Fibroblast of lung (primary cell): Measurements from ENCODE around the gene P2RY4. TPM values are rescaled to one million over a fixed set of nuclear protein-coding genes. Genes with fewer than 3 reads are reported as not detected.

Experiments used
- DNase-seq, 2 donors: peaks; one replicate each; pipeline versions ENCODE4 v3.0.0 to v3.0.0-alpha.2; 2010; ENCODE audit warnings: low read depth in 2 of 2
- H2AFZ ChIP-seq: 2 replicates; pipeline ENCODE4 v1.5.1; 2012; ENCODE audit warnings: low read length, control low read depth, inconsistent platforms
- H3K27ac ChIP-seq: 2 replicates; pipeline ENCODE4 v1.5.1; 2011; ENCODE audit warnings: low read length, control low read depth; ENCODE audit not compliant: insufficient read depth
- H3K27me3 ChIP-seq: 2 replicates; pipeline ENCODE4 v1.5.1; 2011; ENCODE audit warnings: mild to moderate bottlenecking, low read length; ENCODE audit not compliant: control insufficient read depth, insufficient read depth
- H3K36me3 ChIP-seq: 2 replicates; pipeline ENCODE4 v1.5.1; 2011; ENCODE audit warnings: low read length; ENCODE audit not compliant: control insufficient read depth, insufficient read depth
- H3K4me1 ChIP-seq: 2 replicates; pipeline ENCODE4 v1.5.1; 2011; ENCODE audit warnings: low read length; ENCODE audit not compliant: control insufficient read depth, insufficient read depth; ENCODE audit errors: extremely low read depth
- H3K4me2 ChIP-seq: 2 replicates; pipeline ENCODE4 v1.5.1; 2011; ENCODE audit warnings: low read length, control low read depth; ENCODE audit not compliant: insufficient read depth; ENCODE audit errors: extremely low read depth
- H3K4me3 ChIP-seq, 4 experiments: fragments of 200-600 bp in 1 of 4; sonication (generic) in 1 of 4; replicated peaks in 1 of 4; 2 replicates each; pipeline ENCODE4 v1.5.1; 2011 to 2016; ENCODE audit warnings: low read length in 4 of 4, low read depth in 3 of 4, mild to moderate bottlenecking in 3 of 4, control low read depth in 2 of 4, inconsistent platforms in 1 of 4, mixed read lengths in 1 of 4; ENCODE audit not compliant: insufficient read depth in 1 of 4; ENCODE audit errors: control extremely low read depth in 1 of 4
- H3K79me2 ChIP-seq: 2 replicates; pipeline ENCODE4 v1.5.1; 2012; ENCODE audit warnings: mild to moderate bottlenecking, low read length, inconsistent platforms; ENCODE audit not compliant: control insufficient read depth, insufficient read depth
- H3K9ac ChIP-seq: 2 replicates; pipeline ENCODE4 v1.5.1; 2011; ENCODE audit warnings: mild to moderate bottlenecking, low read length, control low read depth; ENCODE audit not compliant: insufficient read depth
- H3K9me3 ChIP-seq: 2 replicates; pipeline ENCODE4 v1.5.1; 2012; ENCODE audit warnings: low read depth, low read length; ENCODE audit not compliant: control insufficient read depth, insufficient read depth
- H4K20me1 ChIP-seq: 2 replicates; pipeline ENCODE4 v1.5.1; 2011; ENCODE audit warnings: low read length; ENCODE audit not compliant: control insufficient read depth, insufficient read depth; ENCODE audit errors: extremely low read depth
- CTCF ChIP-seq, 2 donors: IDR thresholded peaks in 1 of 2; conservative IDR thresholded peaks in 1 of 2; 1 replicate in 1 of 2; 2 replicates in 1 of 2; pipeline ENCODE4 v1.5.1; 2011 to 2012; ENCODE audit warnings: low read length in 2 of 2, control low read depth in 1 of 2, inconsistent platforms in 1 of 2, low read depth in 1 of 2, mild to moderate bottlenecking in 1 of 2
- EZH2 ChIP-seq: IDR thresholded peaks from 2 replicates; pipeline ENCODE4 v1.5.1; 2012; ENCODE audit warnings: low read length, control low read depth, mild to moderate bottlenecking; ENCODE audit errors: missing control alignments
- polyA plus RNA-seq, 2 donors: library from polyadenylated mRNA; depleted of rRNA in 1 of 2; stranded (reverse) in 1 of 2; unstranded in 1 of 2; fragments of >200 nt; gene quantifications; 2 replicates each; pipeline ENCODE4 v1.2.1, GENCODE V29; 2011 to 2012; ENCODE audit warnings: missing spikeins in 1 of 2
- total RNA-seq: library from RNA; depleted of rRNA; stranded (reverse); fragments of >200 nt; gene quantifications from 2 replicates; pipeline ENCODE4 v1.2.1, GENCODE V29; 2014

P2RY4 gene
- total and polyA plus RNA-seq, 2 donors (not counting 1 experiment from before 2014, with no cell fraction given), result under 0.01 to 0.05 TPM

DNA sequence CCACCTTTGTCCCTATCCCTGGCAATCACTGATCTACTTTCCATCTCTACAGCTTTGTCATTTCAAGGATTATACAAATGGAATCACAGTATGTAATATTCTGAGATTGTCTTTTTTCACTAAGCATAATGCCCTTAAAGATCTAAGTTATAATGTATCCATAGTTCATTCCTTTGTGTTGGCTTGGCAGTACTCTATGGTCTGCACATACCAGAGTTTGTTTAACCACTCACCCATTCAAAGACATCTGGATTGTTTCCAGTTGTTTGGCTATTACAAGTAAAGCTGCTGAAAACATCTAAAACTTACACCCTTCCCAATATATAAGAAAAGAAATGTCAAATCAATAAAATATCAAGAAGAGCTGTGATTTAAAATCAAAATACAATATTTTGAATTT lies 51.5 kb downstream of the P2RY4 start:
- no peaks in the 10 kb centered on the region for H3K4me1 ChIP-seq
- no peak overlapping the region for H3K4me2 ChIP-seq
- DNase-seq, result peak in 1 of 2 donors; percentile 38
- TF ChIP-seq EZH2, result no peak
- no peak for TF ChIP-seq CTCF (conservative IDR thresholded peaks at IDR 0.05 in 1 of 2, IDR thresholded peaks at IDR 0.05 in 1 of 2; ENCODE audit: low read depth in 1 of 2, low read length in 2 of 2)
- no peak overlapping the region for H3K4me3 ChIP-seq
- no peaks in the 10 kb centered on the region for H3K79me2 ChIP-seq
- H3K36me3 ChIP-seq, result no peaks in the 10 kb centered on the region
- H4K20me1 ChIP-seq, result no peaks in the 10 kb centered on the region
- no peak overlapping the region for H3K27ac ChIP-seq
- no peaks in the 10 kb centered on the region for H3K27me3 ChIP-seq
- no peaks in the 10 kb centered on the region for H3K9me3 ChIP-seq
- H3K9ac ChIP-seq, result no peak overlapping the region
- no peak overlapping the region for H2AFZ ChIP-seq

Other genes with a start within 250 kb of the P2RY4 start
- gene AWAT2, start 210.3 kb downstream of the P2RY4 start, total RNA-seq, result not detected in 2 replicates
- 0.07 TPM in 1 of 2 replicates, not detected in the other for gene AWAT2, start 210.3 kb downstream of the P2RY4 start, polyA plus RNA-seq
- not detected in 2 replicates for gene OTUD6A, start 197.7 kb downstream of the P2RY4 start, total RNA-seq
- not detected in 2 replicates for gene OTUD6A, start 197.7 kb downstream of the P2RY4 start, polyA plus RNA-seq
- gene IGBP1, start 126.8 kb downstream of the P2RY4 start, total RNA-seq, result 81.1 and 154 TPM in 2 replicates
- 60.7 and 67.2 TPM in 2 replicates for gene IGBP1, start 126.8 kb downstream of the P2RY4 start, polyA plus RNA-seq
- not detected in 2 replicates for gene DGAT2L6, start 82.7 kb downstream of the P2RY4 start, total RNA-seq
- not detected in 2 replicates for gene DGAT2L6, start 82.7 kb downstream of the P2RY4 start, polyA plus RNA-seq
- not detected in 2 replicates for gene AWAT1, start 25.5 kb downstream of the P2RY4 start, total RNA-seq
- gene AWAT1, start 25.5 kb downstream of the P2RY4 start, polyA plus RNA-seq, result not detected in 2 replicates
- not detected in 2 replicates for gene ARR3, start 8.1 kb upstream of the P2RY4 start, total RNA-seq
- not detected in 2 replicates for gene ARR3, start 8.1 kb upstream of the P2RY4 start, polyA plus RNA-seq
- gene RAB41, start 22.0 kb upstream of the P2RY4 start, total RNA-seq, result not detected in 2 replicates
- gene RAB41, start 22.0 kb upstream of the P2RY4 start, polyA plus RNA-seq, result not detected in 2 replicates
- gene PDZD11, start 29.7 kb upstream of the P2RY4 start, total RNA-seq, result 45.7 and 53.3 TPM in 2 replicates
- gene PDZD11, start 29.7 kb upstream of the P2RY4 start, polyA plus RNA-seq, result 142 and 143 TPM in 2 replicates
- 1.8 and 5.6 TPM in 2 replicates for gene KIF4A, start 29.9 kb upstream of the P2RY4 start, total RNA-seq
- 7.1 and 23.0 TPM in 2 replicates for gene KIF4A, start 29.9 kb upstream of the P2RY4 start, polyA plus RNA-seq
- gene GDPD2, start 163.1 kb upstream of the P2RY4 start, total RNA-seq, result not detected in 2 replicates
- gene GDPD2, start 163.1 kb upstream of the P2RY4 start, polyA plus RNA-seq, result not detected in 2 replicates
- 20.0 and 24.6 TPM in 2 replicates for gene DLG3, start 184.6 kb upstream of the P2RY4 start, total RNA-seq
- 20.6 and 21.0 TPM in 2 replicates for gene DLG3, start 184.6 kb upstream of the P2RY4 start, polyA plus RNA-seq